Stimulated activated CD8-positive, alpha-beta memory T cell treated with anti-CD3 and anti-CD28 coated beads, Interleukin-7, amount 100 ng/mL, for 4 hours (primary cell): Measurements from ENCODE around the gene UQCRC1.

ENCODE experiments used
- DNase-seq, 2 donors: peaks; one replicate each; pipeline ENCODE4 v3.0.0-alpha.2; 2020; ENCODE audit warnings: low read depth in 2 of 2

UQCRC1 gene

DNA sequence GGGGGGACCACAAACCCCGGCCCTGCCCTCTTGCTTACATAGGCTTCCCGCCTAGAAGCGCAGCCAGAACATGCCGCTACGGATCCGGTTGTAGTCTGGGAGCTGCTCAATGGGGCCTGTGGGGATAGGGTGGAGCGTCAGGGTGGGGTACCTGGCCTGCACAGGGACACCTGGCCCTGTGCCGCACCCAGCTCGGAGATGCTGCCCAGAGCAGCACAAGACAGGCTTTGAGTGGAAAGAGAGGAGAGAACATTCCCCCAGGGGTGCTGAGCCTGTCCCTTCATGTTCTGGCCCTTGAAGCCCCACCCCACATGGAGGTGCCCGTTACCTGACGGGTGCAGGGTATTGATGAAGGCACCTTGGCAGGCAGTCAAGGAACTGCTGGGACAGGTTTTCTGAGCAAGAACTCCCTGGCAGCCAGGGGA, 10.4 kb downstream of the UQCRC1 start:
- DNase-seq: no peak

GRCh38 chr3:48598323-48599076, 10.9 kb downstream of the UQCRC1 start:
- no peak for DNase-seq

- DNase-seq: no peak
These were observed 12.0 kb downstream of the UQCRC1 start for GRCh38 chr3:48597408-48597800.

- DNase-seq: no peak
These were observed 12.6 kb downstream of the UQCRC1 start for GRCh38 chr3:48596676-48597407.

- DNase-seq: no peak
These were observed 13.3 kb downstream of the UQCRC1 start for GRCh38 chr3:48596157-48596556.

- no peak for DNase-seq
These were observed 13.8 kb downstream of the UQCRC1 start for GRCh38 chr3:48595526-48596121.

GRCh38 chr3:48595075-48595525, 14.3 kb downstream of the UQCRC1 start, which contains the start of gene COL7A1:
Gene COL7A1, minus strand, starts transcription at chr3:48595329. Its CDS starts 170 bp downstream, at chr3:48595159.
- no peak for DNase-seq

DNA sequence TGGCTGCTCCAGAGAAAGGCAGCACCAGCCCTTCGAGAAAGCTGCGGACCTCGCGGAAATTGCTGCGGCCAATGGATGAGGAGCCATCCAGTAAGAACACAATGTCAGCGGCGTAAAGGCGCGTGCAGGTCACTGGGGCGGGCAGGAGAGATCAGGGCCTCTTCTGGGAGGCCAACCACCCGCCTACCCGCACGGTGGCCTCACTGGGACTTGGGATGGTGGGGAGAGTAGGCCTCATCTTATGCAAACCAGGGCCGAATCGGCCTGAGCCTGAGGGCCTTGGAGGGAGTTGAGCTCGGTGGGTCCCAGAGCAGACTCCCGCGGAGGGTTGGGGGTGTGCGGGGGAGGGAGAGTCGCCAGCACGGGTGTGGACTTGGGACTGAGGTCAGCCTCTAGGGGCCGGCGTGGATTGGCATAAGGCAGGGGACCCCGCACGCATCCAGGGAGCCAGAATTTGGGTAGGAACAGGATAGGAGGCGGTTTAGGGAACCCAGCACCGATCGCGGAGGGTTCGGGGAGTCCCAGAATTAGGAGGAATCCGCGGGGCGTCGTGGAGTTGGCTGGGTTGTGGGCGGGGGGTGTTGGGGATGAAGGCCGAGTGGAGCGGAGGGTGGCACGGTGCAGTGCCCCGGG, 14.9 kb downstream of the UQCRC1 start:
- DNase-seq: no peak

DNA sequence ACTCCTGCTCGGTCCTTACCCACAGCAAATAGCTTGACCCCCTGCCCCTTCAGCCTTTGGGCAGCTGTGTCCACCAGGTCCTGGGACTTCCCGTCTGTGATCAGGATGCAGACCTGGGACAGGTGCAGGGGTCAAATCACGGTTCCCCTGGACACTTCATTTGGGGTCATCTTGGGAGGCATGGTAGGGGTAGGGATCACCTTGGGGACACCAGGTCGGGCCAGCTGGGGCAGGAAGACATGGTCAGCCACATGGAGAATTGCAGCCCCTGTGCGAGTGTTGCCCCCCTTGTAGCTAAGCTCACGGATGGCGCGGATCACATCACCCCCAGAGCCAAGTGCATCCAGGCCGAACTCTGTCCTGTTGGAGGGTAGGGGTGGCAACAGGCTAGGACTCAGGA, 16.1 kb downstream of the UQCRC1 start:
- DNase-seq: no peak

GRCh38 chr3:48592519-48593087, 16.8 kb downstream of the UQCRC1 start:
- no peak for DNase-seq

DNA sequence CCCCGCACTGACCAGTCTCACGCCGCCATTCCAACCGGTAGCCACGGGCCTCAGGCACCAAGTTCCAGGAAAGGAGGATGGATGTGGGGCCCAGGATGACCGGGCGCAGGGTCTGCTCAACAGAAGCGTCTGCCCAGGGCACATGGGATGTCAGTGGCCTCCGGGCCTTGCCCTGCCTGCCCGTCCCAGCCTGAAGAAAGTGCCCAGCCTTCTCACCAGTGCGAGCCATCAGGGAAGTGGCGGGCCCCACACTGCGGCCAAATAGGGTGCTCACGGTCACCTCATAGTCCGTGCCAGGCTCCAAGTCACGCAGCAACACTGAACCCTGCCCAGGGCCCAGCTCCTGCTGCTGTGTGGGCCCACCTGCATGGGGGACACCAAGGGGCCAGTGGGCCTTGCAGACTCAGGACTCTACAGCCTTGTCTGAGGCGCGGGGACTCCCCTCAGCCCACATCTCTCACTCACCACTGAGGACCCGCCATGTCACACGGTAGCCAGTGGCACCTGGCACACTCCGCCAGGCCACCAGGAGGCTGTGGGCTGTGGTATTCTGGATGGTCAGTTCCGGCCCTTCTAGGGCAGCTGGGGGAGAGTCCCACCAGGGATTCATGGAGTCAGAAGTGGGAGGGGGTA, 17.4 kb downstream of the UQCRC1 start:
- no peak for DNase-seq

GRCh38 chr3:48591436-48591835, 18.0 kb downstream of the UQCRC1 start:
- DNase-seq: no peak

DNA sequence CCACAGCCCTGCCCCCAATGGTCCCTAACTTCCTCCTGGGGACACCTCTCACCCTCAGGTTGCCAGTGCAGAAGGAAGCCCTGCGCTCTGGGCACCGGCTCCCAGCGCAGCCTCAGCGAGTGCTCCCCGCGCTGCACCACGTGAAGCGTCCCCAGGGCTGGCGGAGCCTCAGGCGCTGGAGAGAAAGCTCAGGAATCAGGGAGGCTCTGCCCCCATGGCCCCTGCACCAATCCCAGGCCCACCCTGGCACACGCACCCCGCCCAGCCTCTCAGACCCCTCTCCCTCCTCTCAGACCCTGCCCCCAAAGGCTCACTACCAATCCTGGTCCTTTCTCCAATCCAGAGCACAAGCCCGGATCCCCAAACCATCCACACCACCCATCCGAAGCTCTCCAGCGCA, 21.2 kb downstream of the UQCRC1 start:
- no peak for DNase-seq

GRCh38 chr3:48587686-48588085, 21.8 kb downstream of the UQCRC1 start:
- no peak for DNase-seq

GRCh38 chr3:48585411-48585810, 24.0 kb downstream of the UQCRC1 start:
- DNase-seq: no peak

DNA sequence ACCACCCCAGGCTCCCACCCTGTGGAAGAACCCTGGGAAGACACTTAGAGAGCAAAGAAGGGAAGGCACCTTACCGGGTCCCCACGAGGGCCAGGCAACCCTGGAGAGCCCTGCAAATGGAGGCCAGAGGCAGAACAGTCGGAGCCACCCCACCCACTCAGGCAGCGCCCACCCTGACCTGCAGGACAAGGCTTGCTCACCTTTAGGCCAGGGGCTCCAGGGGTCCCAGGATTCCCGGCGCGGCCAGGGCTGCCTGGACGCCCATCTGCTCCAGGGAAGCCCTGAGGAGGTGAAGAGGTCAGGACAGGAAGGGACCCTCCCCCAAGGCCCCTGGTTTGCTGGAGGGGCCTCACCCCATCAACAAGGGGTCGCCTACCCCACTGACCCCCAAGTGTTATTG, 24.6 kb downstream of the UQCRC1 start:
- no peak for DNase-seq

- DNase-seq: no peak
These were observed 27.6 kb downstream of the UQCRC1 start for GRCh38 chr3:48581621-48582481.

DNA sequence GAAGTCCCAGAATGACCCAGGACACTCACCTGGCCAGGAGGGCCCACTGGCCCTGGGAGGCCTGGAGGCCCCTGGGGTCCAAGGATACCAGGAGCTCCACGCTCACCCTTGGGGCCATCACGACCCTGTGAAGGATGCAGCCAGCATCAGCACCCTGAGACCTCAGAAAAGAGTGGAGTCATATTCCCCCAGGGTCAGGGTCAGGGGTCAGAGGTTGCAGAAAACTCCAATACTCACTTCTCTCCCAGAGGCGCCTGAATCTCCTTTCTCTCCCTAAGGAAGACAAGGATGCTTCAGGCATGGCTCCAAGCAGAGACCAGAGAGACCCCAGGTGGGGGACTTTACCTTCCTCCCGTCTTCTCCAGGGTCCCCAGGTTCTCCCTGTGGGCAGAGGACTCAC, 32.8 kb downstream of the UQCRC1 start:
- DNase-seq: no peak

DNA sequence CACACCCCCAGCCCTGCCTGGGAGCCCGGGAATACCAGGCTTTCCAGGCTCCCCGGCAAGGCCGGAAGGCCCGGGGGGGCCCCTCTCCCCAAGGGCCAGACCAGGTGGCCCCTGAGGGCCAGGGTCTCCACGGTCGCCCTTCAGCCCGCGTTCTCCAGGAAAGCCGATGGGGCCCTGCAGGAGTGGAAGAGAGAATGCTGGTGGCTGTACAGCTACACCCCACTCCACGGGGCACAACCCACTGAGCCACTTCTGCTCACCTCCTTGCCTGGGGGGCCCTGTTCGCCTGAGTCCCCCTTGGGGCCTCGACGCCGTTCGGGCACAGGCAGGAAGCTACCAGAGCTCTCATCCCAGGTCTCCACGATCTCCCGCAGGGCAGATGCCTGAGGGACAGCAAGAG, 34.1 kb downstream of the UQCRC1 start:
- no peak for DNase-seq

- no peak for DNase-seq
These were observed 35.4 kb downstream of the UQCRC1 start for GRCh38 chr3:48573973-48574585.
